Stimulated activated CD8-positive, alpha-beta memory T cell treated with anti-CD3 and anti-CD28 coated beads, Interleukin-2, amount 100 ng/mL, for 48 hours (primary cell): ENCODE data around the gene DNAJC1.

Experiments used
- DNase-seq, 2 donors: peaks; one replicate each; pipeline ENCODE4 v3.0.0-alpha.2; 2020; ENCODE audit warnings: low read depth in 2 of 2

Gene DNAJC1

DNA sequence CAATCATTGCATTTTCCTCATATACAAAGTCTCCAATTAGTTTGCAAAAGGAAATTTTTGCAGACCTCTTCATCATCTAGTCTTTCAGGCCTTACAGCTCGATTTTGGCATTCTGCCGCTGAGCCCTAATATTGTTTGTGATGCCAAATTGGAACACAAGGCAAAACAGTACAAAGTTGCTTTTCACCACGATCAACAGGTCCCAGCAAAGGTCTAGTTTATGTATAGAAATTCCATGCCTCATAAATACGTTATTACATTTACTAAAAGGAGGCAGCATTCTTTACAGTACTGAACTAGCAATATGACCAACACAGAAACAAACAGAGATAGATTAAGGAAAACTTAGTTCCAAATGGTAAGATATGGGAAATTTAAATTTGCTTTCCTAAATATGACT is 7.0 kb upstream of the DNAJC1 start:
- no peak for DNase-seq

DNA sequence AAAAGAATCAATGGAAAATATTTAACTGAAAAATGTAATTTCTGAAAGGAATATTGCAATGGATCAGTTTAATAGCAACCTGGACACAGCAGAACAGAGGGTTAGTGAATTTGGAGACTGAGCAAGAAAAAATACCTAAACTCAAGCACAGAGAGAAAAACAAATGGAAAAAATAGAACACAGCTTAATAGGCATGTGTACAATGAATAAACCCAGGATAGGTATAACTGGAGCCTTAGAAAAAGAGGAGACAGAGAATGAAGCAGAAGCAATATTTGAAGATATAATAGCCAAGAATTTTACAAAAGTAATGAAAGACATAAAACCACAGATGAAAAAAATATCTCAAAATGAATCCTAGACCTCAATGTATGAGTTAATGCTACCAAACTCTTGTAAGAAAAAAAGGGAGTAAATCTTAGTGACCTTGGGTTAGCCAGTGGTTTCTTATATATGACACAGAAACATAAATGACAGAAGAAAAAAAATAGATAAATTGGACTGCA is 2.9 kb upstream of the DNAJC1 start:
- no peak for DNase-seq

GRCh38 chr10:22005763-22006162 is 2.2 kb upstream of the DNAJC1 start:
- no peak for DNase-seq

- no peak for DNase-seq
These were observed 393 bp upstream of the DNAJC1 start for GRCh38 chr10:22003964-22004281.

DNA sequence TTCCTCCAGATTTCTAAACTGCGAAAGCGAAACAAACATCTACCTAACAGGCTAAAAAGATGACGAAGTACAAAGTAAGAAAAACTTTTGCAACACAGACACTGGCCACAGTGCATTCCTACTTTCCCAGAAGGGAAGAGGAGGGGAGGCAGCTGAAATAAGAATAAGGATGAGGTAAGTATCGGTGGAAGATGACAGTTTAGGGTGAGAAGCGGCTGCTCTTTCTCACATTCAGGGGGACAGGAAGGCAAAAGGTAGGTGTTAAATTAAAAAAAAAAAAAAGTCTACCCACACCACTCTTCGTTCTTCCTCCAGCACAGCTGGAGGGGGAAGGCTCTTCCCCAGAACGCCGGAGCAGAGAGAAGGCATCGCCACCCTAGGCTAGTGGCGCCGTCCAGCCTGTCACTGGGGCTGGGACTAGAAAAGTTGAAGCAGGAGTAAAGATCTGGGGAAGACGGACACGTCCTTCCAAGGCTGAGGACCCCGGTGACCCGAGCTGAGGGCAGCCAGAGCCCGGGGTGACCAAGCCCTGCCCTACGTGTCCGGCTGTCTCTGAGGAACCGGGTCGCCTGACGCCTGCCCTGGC is 846 bp downstream of the DNAJC1 start:
- DNase-seq, result no peak

DNA sequence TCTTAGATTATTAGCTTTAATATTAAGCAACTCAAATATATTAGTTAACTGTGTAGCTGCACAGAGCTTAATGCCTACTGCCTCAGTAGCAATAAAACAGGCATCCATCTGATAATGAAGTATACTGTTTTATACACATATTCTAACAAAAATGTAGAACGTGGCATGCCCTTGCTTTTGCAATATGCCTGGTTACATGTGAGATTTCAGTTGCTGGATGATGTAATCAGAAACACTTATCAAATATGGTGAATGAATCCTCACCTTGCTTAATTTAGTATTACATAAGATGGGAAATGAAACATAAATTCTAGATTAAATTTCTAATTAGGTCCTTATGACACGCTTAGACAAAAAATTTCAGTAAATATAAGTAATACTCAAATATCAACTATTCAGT is 8.0 kb downstream of the DNAJC1 start:
- DNase-seq, result no peak

GRCh38 chr10:21993360-21994001 is 10.0 kb downstream of the DNAJC1 start:
- DNase-seq, result no peak

DNA sequence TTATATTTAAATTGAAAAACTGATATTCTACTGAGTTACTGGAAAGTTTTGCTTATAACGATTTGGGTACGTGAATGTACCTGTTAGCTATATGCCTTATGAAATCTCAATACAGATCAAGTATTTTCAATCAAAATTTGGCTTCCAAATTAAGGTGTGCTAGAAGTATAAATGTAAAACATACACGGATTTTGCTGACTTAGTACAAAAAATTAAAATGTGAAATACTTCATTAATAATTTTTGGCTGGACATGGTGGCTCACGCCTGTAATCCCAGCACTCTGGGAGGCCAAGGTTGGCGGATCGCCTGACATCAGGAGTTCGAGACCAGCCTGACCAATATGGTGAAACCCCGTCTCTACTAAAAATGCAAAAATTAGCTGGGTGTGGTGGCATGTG is 11.7 kb downstream of the DNAJC1 start:
- DNase-seq, result no peak

DNA sequence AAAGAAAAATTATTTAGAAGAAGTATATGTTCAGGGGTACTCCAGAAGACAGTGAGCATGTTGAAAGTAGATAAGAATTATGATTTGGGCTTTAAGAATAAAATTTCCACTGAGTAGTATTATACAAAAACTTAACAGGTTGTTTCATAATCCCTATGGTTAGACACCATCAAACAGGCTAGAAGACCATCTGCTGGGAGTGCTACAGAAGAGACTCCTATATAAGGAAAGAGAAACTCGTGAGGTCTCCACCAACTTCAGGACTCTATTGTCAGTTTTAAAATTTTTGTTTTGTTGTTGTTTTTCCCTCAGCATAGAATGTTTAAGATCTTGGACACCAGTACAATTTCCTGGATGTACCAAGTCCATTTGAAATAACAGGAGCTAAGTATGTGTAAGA is 13.1 kb downstream of the DNAJC1 start:
- DNase-seq, result no peak

- no peak for DNase-seq
These were observed 13.9 kb downstream of the DNAJC1 start for GRCh38 chr10:21989453-21990154.

- DNase-seq, result no peak
These were observed 18.0 kb downstream of the DNAJC1 start for GRCh38 chr10:21985541-21985940.

GRCh38 chr10:21981118-21981517 is 22.4 kb downstream of the DNAJC1 start:
- no peak for DNase-seq

GRCh38 chr10:21980691-21981090 is 22.8 kb downstream of the DNAJC1 start:
- DNase-seq, result no peak

GRCh38 chr10:21978191-21978862 is 25.2 kb downstream of the DNAJC1 start:
- no peak for DNase-seq

DNA sequence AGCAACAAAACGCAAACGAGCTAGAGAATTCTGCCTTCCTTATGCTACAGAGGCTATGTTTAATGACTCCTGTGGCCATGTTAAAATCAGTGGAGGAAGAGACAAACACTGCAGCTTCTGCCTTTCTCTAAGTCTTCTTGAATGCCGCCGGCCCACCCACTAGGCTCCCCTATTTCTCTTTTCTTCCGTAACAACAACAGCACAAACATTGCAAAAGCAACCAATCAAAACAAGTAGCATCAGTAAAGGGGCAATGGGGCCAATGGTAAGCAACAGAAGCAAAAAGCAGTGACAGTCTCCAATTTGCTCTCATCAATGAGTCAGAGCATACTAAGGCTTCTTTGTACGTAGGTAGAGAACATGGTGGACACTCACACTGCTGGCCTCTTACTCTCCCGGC is 26.8 kb downstream of the DNAJC1 start:
- DNase-seq, result no peak

DNA sequence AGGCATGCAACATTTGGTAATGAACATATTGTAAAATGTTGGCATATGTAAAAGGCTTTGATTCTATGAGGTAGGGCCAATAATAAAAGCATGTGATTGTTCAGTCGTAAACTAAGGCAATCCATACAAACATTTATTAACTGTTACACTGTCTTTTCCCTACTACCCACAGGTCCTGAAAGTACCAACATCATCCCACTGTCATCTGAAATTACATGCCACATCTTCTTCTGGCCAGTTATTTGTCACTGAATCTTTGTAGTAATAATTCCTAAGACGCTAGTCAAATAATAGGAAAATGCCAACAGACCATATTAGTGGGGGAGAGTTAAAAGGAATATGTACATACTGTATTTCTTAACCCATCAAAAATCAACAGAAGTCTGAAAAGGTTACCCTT is 27.2 kb downstream of the DNAJC1 start:
- DNase-seq, result no peak

DNA sequence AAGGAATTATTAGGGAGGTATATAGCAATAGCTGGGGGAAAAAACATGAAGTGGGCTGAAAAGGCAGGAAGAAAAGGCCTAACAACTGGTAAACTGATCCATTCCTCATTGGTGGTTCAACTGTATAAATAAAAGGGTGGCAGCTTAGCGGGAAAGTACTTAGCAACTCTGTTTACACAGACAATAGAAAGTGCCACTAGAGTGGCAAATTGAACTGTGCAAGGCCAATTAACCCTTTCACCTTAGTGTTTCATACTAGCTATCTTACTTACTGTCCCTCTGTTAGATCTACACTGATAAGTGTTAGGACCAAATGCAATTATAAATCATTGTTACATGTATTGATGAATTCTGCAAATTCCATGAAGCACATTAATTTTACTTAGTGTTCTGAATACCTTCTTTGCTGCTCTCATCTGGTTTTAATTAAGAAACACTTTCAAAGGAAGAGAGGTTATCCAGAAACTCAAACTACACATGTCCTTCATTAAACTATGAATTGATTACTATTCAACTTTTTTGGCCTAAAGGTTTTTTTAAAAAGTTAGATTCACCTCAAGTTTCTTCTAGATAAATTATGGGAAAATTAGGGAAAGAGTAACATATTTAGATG is 28.0 kb downstream of the DNAJC1 start:
- DNase-seq, result no peak

- DNase-seq, result no peak
These were observed 30.9 kb downstream of the DNAJC1 start for GRCh38 chr10:21972584-21972983.

- no peak for DNase-seq
These were observed 33.9 kb downstream of the DNAJC1 start for GRCh38 chr10:21969326-21970287.

- no peak for DNase-seq
These were observed 38.4 kb downstream of the DNAJC1 start for GRCh38 chr10:21964983-21965665.

DNA sequence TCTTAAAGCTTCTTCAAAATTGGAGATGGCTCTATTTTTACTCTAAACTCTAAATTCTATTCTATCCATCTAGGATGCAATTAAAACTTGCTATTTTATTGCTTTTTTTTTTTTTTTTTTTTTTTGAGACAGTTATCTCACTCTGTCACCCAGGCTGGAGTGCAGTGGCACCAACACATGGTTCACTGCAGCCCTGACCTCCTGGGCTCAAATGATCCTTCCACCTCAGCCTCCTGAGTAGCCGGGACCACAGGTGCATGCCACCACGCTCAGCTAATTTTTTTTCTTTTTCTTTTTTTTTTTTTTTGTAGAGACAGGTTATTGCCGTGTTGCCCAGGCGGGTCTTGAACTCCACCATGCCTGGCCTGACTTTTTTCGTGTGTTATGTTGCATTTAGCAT is 41.2 kb downstream of the DNAJC1 start:
- DNase-seq, result no peak
